HG03039 (cell line): ENCODE data around the gene AATK.
A peak's percentile ranks its signal among the peaks of the same experiment; 100 is the strongest.

ENCODE experiments used
- ATAC-seq: cut with Tn5 transposase; IDR thresholded peaks from one replicate; pipeline ENCODE4 v1.9.1; 2021; ENCODE audit warnings: mild to moderate bottlenecking, moderate library complexity; ENCODE audit not compliant: unreplicated experiment

AATK gene

GRCh38 chr17:81118308-81119221 lies 47.5 kb downstream of the AATK start:
- ATAC-seq = no peak

DNA sequence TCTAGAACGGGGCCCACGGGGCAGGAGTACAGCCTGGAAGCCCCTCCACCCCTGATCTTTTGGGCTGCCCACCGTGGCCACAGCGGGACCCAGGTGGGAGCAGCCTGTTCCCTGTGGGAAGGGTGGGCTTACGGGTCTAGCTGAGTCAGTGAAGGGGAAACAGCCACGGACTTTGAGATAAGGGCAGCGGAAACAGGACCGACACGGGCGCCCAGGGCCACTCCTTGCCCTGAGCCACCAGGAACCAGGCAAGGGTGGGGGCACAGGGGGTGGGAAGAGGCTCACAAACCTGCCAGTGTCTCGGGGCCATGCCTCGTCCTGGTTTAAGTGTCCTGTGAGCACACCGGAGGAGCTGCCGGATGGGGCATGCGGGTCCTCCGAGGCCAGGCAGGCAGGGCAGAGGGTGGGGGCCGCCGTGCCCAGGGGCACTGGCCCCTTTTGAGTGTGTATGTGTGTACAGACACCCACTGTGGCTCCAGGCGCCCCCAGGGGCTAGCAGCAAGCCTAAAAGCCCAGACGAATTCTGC lies 48.3 kb downstream of the AATK start:
- no peak for ATAC-seq

DNA sequence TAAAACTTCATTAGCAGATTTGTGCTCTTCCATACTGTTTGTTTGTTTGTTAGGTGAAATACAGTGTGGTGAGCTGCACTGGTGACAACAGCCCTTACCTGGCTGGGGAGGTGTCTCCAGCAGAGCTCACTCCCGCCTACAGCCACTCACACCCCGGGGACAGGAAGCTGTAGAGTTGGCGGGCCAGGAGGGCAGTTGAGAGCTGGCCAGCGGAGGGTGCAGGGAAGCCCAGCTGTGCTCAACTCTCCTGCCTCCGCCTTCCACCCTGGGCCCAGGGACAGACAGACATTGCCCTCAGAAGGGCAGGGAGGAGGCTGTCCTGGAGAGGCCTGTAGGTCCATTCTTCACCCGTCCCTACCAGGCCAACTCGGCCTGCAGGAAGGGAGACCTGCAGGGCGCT lies 49.3 kb downstream of the AATK start:
- ATAC-seq = no peak

GRCh38 chr17:81115749-81116464 lies 50.1 kb downstream of the AATK start:
- ATAC-seq = no peak

DNA sequence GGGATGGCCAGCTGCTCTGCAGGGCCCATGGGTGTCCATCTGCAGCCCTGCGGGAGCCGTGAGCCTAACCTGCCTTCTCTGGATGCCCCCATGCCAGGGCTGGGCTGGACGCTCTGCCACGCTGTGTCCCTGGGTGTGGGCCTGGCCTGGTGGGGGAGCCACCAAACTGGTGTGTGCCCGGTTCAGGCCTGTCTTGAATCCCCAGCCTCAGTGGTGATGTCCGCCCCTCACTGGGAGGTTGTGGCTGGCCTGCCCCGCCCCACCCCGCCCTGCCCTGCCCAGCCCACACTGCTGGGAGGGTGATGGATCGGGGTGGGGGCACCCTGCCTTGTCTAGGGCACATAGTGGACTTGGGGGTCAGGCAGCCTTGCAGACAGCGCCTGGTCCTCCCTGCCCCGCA lies 50.8 kb downstream of the AATK start:
- no peak for ATAC-seq

DNA sequence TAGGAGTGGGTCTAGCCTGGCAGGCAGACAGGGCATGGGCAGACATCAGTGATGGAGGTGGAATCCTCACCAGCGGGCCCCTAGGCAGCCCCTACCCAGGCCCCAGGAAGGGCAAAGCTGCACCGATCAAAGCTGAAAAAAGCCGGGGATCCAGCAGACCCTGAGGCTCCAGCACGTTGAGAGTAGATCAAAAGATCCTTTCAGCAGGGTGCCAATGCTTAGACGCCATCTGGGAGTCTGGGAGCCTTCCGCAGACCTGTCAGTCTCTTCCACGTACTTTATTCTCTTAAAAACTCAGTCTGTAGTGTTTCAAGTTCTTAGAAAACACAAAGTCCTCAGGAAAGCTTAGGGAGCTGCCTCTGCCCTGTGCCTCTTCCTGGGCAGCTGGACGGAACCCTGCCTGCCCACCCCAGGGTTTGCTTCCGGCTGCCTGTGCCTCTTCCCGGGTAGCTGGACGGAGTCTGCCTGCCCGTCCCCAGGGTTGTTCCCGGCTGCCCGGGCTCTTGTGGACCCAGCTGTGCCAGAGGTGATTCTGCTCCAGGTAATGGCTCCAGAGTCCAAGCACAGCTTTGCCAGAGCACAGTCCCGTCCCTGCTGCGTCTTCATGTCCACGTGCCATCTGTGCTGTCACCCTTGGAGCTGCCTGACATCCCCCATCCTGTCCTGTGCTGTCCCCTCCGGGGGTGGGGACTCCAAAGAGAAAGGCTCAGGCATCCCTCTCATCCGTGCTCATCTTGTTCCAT lies 51.5 kb downstream of the AATK start:
- ATAC-seq = no peak

- ATAC-seq = no peak
These were observed 52.8 kb downstream of the AATK start for GRCh38 chr17:81113158-81113724.

GRCh38 chr17:81112450-81112849 lies 53.6 kb downstream of the AATK start:
- no peak for ATAC-seq

GRCh38 chr17:81111066-81111465 lies 55.0 kb downstream of the AATK start:
- no peak for ATAC-seq

DNA sequence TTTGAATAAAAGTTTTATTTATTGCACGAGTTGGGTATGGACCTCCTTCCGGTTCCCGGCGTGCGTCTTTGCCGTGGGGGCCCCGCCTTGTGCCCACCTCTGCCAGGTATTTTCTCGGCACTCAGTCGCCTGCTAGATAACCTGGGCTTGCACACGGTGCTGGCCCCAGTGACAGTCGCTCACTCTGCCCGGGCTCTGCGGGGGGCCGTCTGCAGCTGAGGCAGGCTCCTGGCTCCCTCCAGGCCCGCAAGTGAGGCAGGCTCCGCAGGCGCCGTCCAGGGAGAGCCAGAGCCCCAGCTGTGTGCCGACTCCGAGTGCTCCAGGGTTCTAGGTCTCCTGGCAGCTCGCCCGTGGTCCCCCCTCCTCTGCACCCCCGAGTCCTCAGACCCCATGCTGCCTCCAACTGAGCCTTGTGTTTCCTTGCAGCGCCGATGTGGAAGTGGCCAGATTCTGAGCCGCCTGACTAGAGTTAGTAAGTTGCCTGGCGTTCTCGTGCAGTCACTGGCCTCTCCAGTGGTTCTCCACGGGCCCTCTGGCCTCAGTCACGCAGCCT lies 55.5 kb downstream of the AATK start:
- ATAC-seq = no peak

DNA sequence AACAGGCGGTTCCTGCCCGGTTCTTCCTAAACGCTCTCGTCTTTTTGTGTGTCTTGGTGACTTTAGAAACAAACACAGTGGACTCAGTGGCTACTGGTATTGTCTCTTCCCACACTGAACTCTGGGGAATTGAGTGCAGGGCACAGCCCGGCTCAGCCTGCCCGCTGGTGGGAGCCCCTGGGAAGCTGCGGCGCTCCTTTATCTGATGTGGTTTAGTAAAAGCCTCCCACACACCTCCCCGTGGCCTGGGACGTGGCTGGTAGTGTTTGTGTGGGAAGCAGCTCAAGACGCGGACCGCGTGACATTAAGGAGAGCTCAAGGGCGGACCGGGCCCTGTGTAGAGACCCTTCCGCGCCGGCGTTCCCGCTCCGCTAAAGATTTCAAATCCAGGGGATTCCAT lies 56.1 kb downstream of the AATK start:
- ATAC-seq = no peak

GRCh38 chr17:81108220-81108619 lies 57.8 kb downstream of the AATK start:
- ATAC-seq = no peak

DNA sequence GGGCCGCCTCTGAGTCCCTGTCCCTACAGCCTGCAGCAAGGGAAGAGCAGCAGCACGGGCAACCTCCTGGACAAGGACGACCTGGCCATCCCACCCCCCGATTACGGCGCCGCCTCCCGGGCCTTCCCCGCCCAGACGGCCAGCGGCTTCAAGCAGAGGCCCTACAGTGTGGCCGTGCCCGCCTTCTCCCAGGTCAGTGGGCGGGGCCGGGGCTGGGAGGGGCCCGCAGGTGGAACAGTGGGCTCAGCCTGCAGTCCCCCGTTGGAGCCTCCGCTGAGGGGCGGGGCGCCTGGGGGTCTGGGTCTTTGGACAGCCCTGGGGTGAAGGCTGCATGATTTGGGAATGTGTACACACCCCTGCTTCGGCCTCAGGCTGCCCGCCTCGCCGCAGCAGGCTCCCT lies 59.3 kb downstream of the AATK start:
- no peak for ATAC-seq

DNA sequence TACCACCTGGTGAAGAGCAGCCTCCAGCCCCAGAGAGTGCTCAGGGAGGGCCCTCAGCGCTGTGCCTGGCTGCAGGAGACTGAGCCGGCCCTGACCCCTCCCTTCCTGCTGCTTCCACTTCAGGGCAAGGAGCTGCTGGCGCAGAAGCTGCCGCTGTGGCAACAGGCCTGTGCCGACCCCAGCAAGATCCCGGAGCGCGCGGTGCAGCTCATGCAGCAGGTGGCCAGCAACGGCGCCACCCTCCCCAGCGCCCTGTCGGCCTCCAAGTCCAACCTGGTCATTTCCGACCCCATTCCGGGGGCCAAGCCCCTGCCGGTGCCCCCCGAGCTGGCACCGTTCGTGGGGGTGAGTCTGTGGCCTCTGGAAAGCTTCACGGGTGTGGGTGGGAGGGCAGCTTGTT lies 62.6 kb downstream of the AATK start:
- no peak for ATAC-seq

DNA sequence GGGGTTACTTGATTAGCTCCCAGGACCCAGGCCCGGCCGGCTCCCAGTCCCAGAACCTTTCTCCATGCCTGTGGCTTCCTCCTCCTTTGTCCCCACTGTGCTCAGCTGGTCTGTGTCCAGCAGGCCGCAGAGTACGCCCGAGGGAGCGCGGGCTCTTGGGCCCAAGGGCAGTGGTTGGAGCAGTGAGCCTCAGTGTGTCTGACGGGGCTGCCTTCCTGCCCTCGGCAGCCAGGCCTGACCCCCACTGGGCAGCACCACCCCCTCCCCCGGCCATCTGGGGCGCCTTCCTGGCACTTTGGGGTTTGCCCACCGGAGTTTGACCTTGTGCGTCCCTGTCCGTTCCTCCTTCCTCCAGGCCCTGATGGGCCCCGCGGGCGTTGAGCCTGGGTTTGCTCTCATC lies 63.2 kb downstream of the AATK start:
- no peak for ATAC-seq

GRCh38 chr17:81102352-81102751 lies 63.7 kb downstream of the AATK start:
- no peak for ATAC-seq

GRCh38 chr17:81101614-81102306 lies 64.3 kb downstream of the AATK start:
- peak; percentile 58 for ATAC-seq

- no peak for ATAC-seq
These were observed 65.4 kb downstream of the AATK start for GRCh38 chr17:81100668-81101067.

- ATAC-seq = no peak
These were observed 66.1 kb downstream of the AATK start for GRCh38 chr17:81099888-81100287.

- no peak for ATAC-seq
These were observed 68.1 kb downstream of the AATK start for GRCh38 chr17:81097943-81098308.
